WTC11 (cell line): Measurements from ENCODE around the gene STRN4. TPM values are rescaled to one million over a fixed set of nuclear protein-coding genes. Genes with fewer than 3 reads are reported as not detected.

Experiments
- ATAC-seq: fragments of 200-7000 bp; cut with Tn5 transposase; 2 replicates; pipeline ENCODE4 v1.10.0; 2021; ENCODE audit warnings: mild to moderate bottlenecking, moderate library complexity
- CTCF ChIA-PET: fragments of 300-600 bp; sonication (Branson Sonifier 250); formaldehyde crosslinking; loops from one replicate; lab custom pipeline; 2021; ENCODE audit warnings: antibody characterized with exemption; lab: Charles Lee
- POLR2A ChIA-PET: fragments of 350-600 bp; sonication (Branson Sonifier 250); formaldehyde crosslinking; loops from one replicate; lab custom pipeline; 2021; ENCODE audit warnings: antibody characterized with exemption; lab: Charles Lee
- DNase-seq: peaks from one replicate; pipeline ENCODE4 v3.0.0; 2021; ENCODE audit warnings: low spot score
- H3K27ac Mint-ChIP-seq: 2 replicates; pipeline ENCODE4 v1.8.0; 2021; ENCODE audit warnings: mixed read lengths
- H3K27me3 Mint-ChIP-seq: 2 replicates; pipeline ENCODE4 v1.8.0; 2021; ENCODE audit warnings: low read depth, mild to moderate bottlenecking, moderate library complexity, mixed read lengths
- H3K36me3 Mint-ChIP-seq: 2 replicates; pipeline ENCODE4 v1.8.0; 2021; ENCODE audit warnings: mixed read lengths
- H3K4me1 Mint-ChIP-seq: 2 replicates; pipeline ENCODE4 v1.8.0; 2022; ENCODE audit warnings: mixed read lengths
- H3K4me3 Mint-ChIP-seq: 2 replicates; pipeline ENCODE4 v1.8.0; 2021; ENCODE audit warnings: mild to moderate bottlenecking, moderate library complexity, mixed read lengths
- H3K9me3 Mint-ChIP-seq: 2 replicates; pipeline ENCODE4 v1.8.0; 2021; ENCODE audit warnings: mixed read lengths
- ATF1 ChIP-seq: sonication (generic); formaldehyde crosslinking; IDR thresholded peaks from 2 replicates; pipeline ENCODE4 v1.8.1; 2023; ENCODE audit warnings: mild to moderate bottlenecking, moderate library complexity, missing genetic modification reagents
- ELF4 ChIP-seq: sonication (generic); formaldehyde crosslinking; IDR thresholded peaks from 2 replicates; pipeline ENCODE4 v1.8.1; 2022; ENCODE audit warnings: low read depth, mild to moderate bottlenecking, moderate library complexity, missing genetic modification reagents
- ESRRA ChIP-seq: sonication (generic); formaldehyde crosslinking; IDR thresholded peaks from 2 replicates; pipeline ENCODE4 v1.8.1; 2022; ENCODE audit warnings: mild to moderate bottlenecking, missing genetic modification reagents, borderline replicate concordance
- ETV6 ChIP-seq: sonication (generic); formaldehyde crosslinking; IDR thresholded peaks from 2 replicates; pipeline ENCODE4 v1.8.1; 2022; ENCODE audit warnings: mild to moderate bottlenecking, missing genetic modification reagents
- FOXK1 ChIP-seq: sonication (generic); formaldehyde crosslinking; IDR thresholded peaks from 2 replicates; pipeline ENCODE4 v1.8.0; 2022; ENCODE audit warnings: mild to moderate bottlenecking, moderate library complexity, missing genetic modification reagents
- GTF2I ChIP-seq: fragments of 250-450 bp; sonication (Bioruptor Pico); conservative IDR thresholded peaks from 2 replicates; pipeline ENCODE4 v1.4.0; 2021; ENCODE audit warnings: mild to moderate bottlenecking
- HMGXB4 ChIP-seq: sonication (generic); formaldehyde crosslinking; IDR thresholded peaks from 2 replicates; pipeline ENCODE4 v1.8.1; 2023; ENCODE audit warnings: mild to moderate bottlenecking, moderate library complexity, missing genetic modification reagents
- JAZF1 ChIP-seq: fragments of 250-450 bp; sonication (Bioruptor Pico); IDR thresholded peaks from 2 replicates; pipeline ENCODE4 v1.9.0; 2021; ENCODE audit warnings: moderate library complexity, mild to moderate bottlenecking, inconsistent platforms
- MLX ChIP-seq: sonication (generic); formaldehyde crosslinking; IDR thresholded peaks from 2 replicates; pipeline ENCODE4 v1.8.1; 2023; ENCODE audit warnings: mild to moderate bottlenecking, missing genetic modification reagents, moderate library complexity
- NFE2L1 ChIP-seq: sonication (generic); formaldehyde crosslinking; IDR thresholded peaks from 2 replicates; pipeline ENCODE4 v1.8.1; 2023; ENCODE audit warnings: missing genetic modification reagents
- OVOL2 ChIP-seq: fragments of 250-450 bp; sonication (Bioruptor Pico); IDR thresholded peaks from 2 replicates; pipeline ENCODE4 v1.9.0; 2021; ENCODE audit warnings: mild to moderate bottlenecking, borderline replicate concordance
- STAT6 ChIP-seq: sonication (generic); formaldehyde crosslinking; conservative IDR thresholded peaks from 2 replicates; pipeline ENCODE4 v1.8.1; 2023; ENCODE audit warnings: mild to moderate bottlenecking, low read depth, missing genetic modification reagents, moderate library complexity
- TP53 ChIP-seq: sonication (generic); formaldehyde crosslinking; IDR thresholded peaks from 2 replicates; pipeline ENCODE4 v1.8.1; 2023; ENCODE audit warnings: mild to moderate bottlenecking, missing genetic modification reagents
- USF2 ChIP-seq: sonication (generic); formaldehyde crosslinking; IDR thresholded peaks from 2 replicates; pipeline ENCODE4 v1.8.1; 2023; ENCODE audit warnings: mild to moderate bottlenecking, missing genetic modification reagents, moderate library complexity
- ZBTB43 ChIP-seq: sonication (generic); formaldehyde crosslinking; IDR thresholded peaks from 2 replicates; pipeline ENCODE4 v1.8.1; 2023; ENCODE audit warnings: mild to moderate bottlenecking, missing genetic modification reagents
- ZNF138 ChIP-seq: sonication (generic); formaldehyde crosslinking; conservative IDR thresholded peaks from 2 replicates; pipeline ENCODE4 v1.8.1; 2022; ENCODE audit warnings: mild to moderate bottlenecking, moderate library complexity, missing genetic modification reagents
- ZNF263 ChIP-seq: sonication (generic); formaldehyde crosslinking; IDR thresholded peaks from 2 replicates; pipeline ENCODE4 v1.8.1; 2022; ENCODE audit warnings: low read depth, mild to moderate bottlenecking, moderate library complexity, missing genetic modification reagents
- total RNA-seq: library from RNA; stranded (reverse); gene quantifications from 3 replicates; pipeline ENCODE4 v1.2.3, GENCODE V29; 2021
- TF ChIP-seq, protein P1 (sequence below): sonication (generic); formaldehyde crosslinking; IDR thresholded peaks from 2 replicates; pipeline ENCODE4 v1.8.1; 2022; ENCODE audit warnings: low read depth, missing genetic modification reagents, borderline replicate concordance
- TF ChIP-seq, protein P2 (sequence below): sonication (generic); formaldehyde crosslinking; IDR thresholded peaks from 2 replicates; pipeline ENCODE4 v1.8.1; 2022; ENCODE audit warnings: mild to moderate bottlenecking, moderate library complexity, missing genetic modification reagents

STRN4 gene
- total RNA-seq, 1 experiment from 2014 or later, result 144 TPM

GRCh38 chr19:46696866-46697203 lies 49.4 kb downstream of the STRN4 start:
- H3K4me3 Mint-ChIP-seq, result peak overlapping the region; percentile 55
- no peaks in the 10 kb centered on the region; the same call in 1 of the 2 replicates for H3K9me3 Mint-ChIP-seq
- DNase-seq, result no peak
- peaks cover 11% of the 10 kb centered on the region for H3K4me1 Mint-ChIP-seq
- peaks cover 72% of the 10 kb centered on the region for H3K36me3 Mint-ChIP-seq
- H3K27me3 Mint-ChIP-seq, result no peaks in the 10 kb centered on the region
- CTCF ChIA-PET, result interaction anchor here (0.6 to 2.2 kb wide), 27 partner anchors 9 to 181 kb away, joined by 3 to 30 read pairs (median 5); partner anchors contain the start of genes DACT3 and PRKD2
- POLR2A ChIA-PET, result interaction anchor here (0.5 to 2.0 kb wide), 7 partner anchors 10 to 139 kb away, joined by 3 to 12 read pairs (median 5); partner anchors contain the start of genes CALM3 and PRKD2
- TF ChIP-seq GTF2I (CRISPR knock-in tag) (no peak), MLX (CRISPR knock-in tag) (no peak), ZBTB43 (CRISPR knock-in tag) (no peak), NFE2L1 (CRISPR knock-in tag) (no peak), ESRRA (CRISPR knock-in tag) (no peak), JAZF1 (CRISPR knock-in tag) (no peak)
- TF ChIP-seq, protein P1, sequence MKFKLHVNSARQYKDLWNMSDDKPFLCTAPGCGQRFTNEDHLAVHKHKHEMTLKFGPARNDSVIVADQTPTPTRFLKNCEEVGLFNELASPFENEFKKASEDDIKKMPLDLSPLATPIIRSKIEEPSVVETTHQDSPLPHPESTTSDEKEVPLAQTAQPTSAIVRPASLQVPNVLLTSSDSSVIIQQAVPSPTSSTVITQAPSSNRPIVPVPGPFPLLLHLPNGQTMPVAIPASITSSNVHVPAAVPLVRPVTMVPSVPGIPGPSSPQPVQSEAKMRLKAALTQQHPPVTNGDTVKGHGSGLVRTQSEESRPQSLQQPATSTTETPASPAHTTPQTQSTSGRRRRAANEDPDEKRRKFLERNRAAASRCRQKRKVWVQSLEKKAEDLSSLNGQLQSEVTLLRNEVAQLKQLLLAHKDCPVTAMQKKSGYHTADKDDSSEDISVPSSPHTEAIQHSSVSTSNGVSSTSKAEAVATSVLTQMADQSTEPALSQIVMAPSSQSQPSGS (CRISPR knock-in tag), result no peak
- ATAC-seq, result no peak
- H3K27ac Mint-ChIP-seq, result peak overlapping the region; percentile 97

- CTCF ChIA-PET, result interaction anchor here (1.8 to 2.2 kb wide), 3 partner anchors 15 to 57 kb away, joined by 11 to 30 read pairs (median 22); partner anchors contain the start of gene DACT3
- H3K9me3 Mint-ChIP-seq, result peaks cover 6% of the 10 kb centered on the region
- H3K4me3 Mint-ChIP-seq, result no peak overlapping the region
- 0 out of 2 replicates have a peak overlapping the region, but pooled peaks have one; percentile 57 for H3K27ac Mint-ChIP-seq
- TF ChIP-seq FOXK1 (CRISPR knock-in tag), result no peak
- TF ChIP-seq HMGXB4 (CRISPR knock-in tag), result no peak
- TF ChIP-seq, all 79 proteins: peak for 0
- no peaks in the 10 kb centered on the region for H3K27me3 Mint-ChIP-seq
- no peak for DNase-seq
- POLR2A ChIA-PET, result interaction anchor here (2.0 kb wide), 1 partner anchor 18 kb away, joined by 8 read pairs; no protein-coding TSS in a partner anchor
- H3K36me3 Mint-ChIP-seq, result peaks cover 74% of the 10 kb centered on the region
- peaks cover 11% of the 10 kb centered on the region for H3K4me1 Mint-ChIP-seq
- ATAC-seq, result no peak
Observed at GRCh38 chr19:46696052-46696451, 50.2 kb downstream of the STRN4 start.

- Mint-ChIP-seq H3K27me3 (no peaks in the 10 kb centered on the region), H3K36me3 (peaks cover 80% of the 10 kb centered on the region), H3K4me1 (peaks cover 11% of the 10 kb centered on the region), H3K9me3 (peaks cover 6% of the 10 kb centered on the region), H3K4me3 (no peak overlapping the region), H3K27ac (no peak overlapping the region)
- ChIA-PET POLR2A (interaction anchor here (0.6 kb wide), 1 partner anchor 26 kb away, joined by 9 read pairs; no protein-coding TSS in a partner anchor), CTCF (no interaction called here)
- ATAC-seq (no peak), DNase-seq (no peak)
- TF ChIP-seq ETV6 (CRISPR knock-in tag) (no peak), OVOL2 (CRISPR knock-in tag) (no peak), STAT6 (CRISPR knock-in tag) (no peak), ZNF138 (CRISPR knock-in tag) (no peak), ELF4 (CRISPR knock-in tag) (no peak), USF2 (CRISPR knock-in tag) (no peak), TP53 (no peak), ZNF263 (CRISPR knock-in tag) (no peak), ATF1 (no peak), GTF2I (CRISPR knock-in tag) (no peak)
- TF ChIP-seq, protein P2, sequence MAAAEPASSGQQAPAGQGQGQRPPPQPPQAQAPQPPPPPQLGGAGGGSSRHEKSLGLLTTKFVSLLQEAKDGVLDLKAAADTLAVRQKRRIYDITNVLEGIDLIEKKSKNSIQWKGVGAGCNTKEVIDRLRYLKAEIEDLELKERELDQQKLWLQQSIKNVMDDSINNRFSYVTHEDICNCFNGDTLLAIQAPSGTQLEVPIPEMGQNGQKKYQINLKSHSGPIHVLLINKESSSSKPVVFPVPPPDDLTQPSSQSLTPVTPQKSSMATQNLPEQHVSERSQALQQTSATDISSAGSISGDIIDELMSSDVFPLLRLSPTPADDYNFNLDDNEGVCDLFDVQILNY, result no peak
Observed at GRCh38 chr19:46693760-46694159, 52.5 kb downstream of the STRN4 start.
